A549 (cell line): ENCODE data around the gene LEO1. TPM values are rescaled to one million over a fixed set of nuclear protein-coding genes. Genes with fewer than 3 reads are reported as not detected.

Experiments
- ATAC-seq, 2 experiments: fragments of 200-7000 bp in 1 of 2; fragments of >200 bp in 1 of 2; cut with Nextera tagmentation in 1 of 2; cut with Tn5 transposase in 1 of 2; 3 replicates each; pipeline versions ENCODE4 v1.8.0 to v1.9.1; 2018 to 2020; ENCODE audit warnings: mild to moderate bottlenecking in 1 of 2, moderate library complexity in 1 of 2
- CTCF ChIA-PET: fragments of 300-600 bp; sonication (Branson Sonifier 250); formaldehyde crosslinking; extraction: SDS; loops from one replicate; lab custom pipeline; 2021; ENCODE audit warnings: antibody characterized with exemption, inconsistent platforms; lab: Yijun Ruan, JAX
- POLR2A ChIA-PET: fragments of 350-600 bp; formaldehyde crosslinking; extraction: SDS; loops from one replicate; lab custom pipeline; 2021; ENCODE audit warnings: antibody characterized with exemption, inconsistent platforms; lab: Yijun Ruan, JAX
- DNase-seq, 2 experiments: peaks; one replicate each; pipeline versions ENCODE4 v3.0.0 to v3.0.0-alpha.2; 2011 to 2016; ENCODE audit warnings: low read depth in 1 of 2, low spot score in 1 of 2
- FAIRE-seq: peaks from 2 replicates; lab custom pipeline; 2011; peaks lifted over from hg19 to GRCh38; lab: Jason Lieb, UNC
- H3K27ac ChIP-seq, 2 experiments: fragments of >200 bp; sonication (Bioruptor Twin); formaldehyde crosslinking; 3 replicates each; pipeline ENCODE4 v1.5.1; 2016 to 2017
- H3K4me1 ChIP-seq: fragments of >200 bp; sonication (Bioruptor Twin); formaldehyde crosslinking; 3 replicates; pipeline ENCODE4 v1.6.1; 2016
- H3K4me2 ChIP-seq: fragments of >200 bp; sonication (Bioruptor Twin); formaldehyde crosslinking; 3 replicates; pipeline ENCODE4 v1.6.1; 2016
- H3K4me3 ChIP-seq: fragments of >200 bp; sonication (Bioruptor Twin); formaldehyde crosslinking; 3 replicates; pipeline ENCODE4 v1.5.1; 2016
- H3K9me3 ChIP-seq: fragments of >200 bp; sonication (Bioruptor Twin); formaldehyde crosslinking; 3 replicates; pipeline ENCODE4 v1.6.1; 2016
- CBX2 ChIP-seq: fragments of 200-600 bp; sonication (generic); IDR thresholded peaks from 2 replicates; pipeline ENCODE4 v1.6.1; 2016; ENCODE audit warnings: low read depth, mild to moderate bottlenecking, borderline replicate concordance
- CBX8 ChIP-seq: fragments of 200-600 bp; sonication (generic); IDR thresholded peaks from 2 replicates; pipeline ENCODE4 v1.6.1; 2016
- CHD4 ChIP-seq: fragments of 200-600 bp; sonication (generic); IDR thresholded peaks from 2 replicates; pipeline ENCODE4 v1.6.1; 2016; ENCODE audit warnings: antibody characterized with exemption, mild to moderate bottlenecking, borderline replicate concordance
- CTCF ChIP-seq: fragments of >200 bp; sonication (Bioruptor Twin); formaldehyde crosslinking; IDR thresholded peaks from 3 replicates; pipeline ENCODE4 v1.5.1; 2016
- E2F6 ChIP-seq: IDR thresholded peaks from 2 replicates; pipeline ENCODE4 v1.6.1; 2012; ENCODE audit warnings: low read depth, borderline replicate concordance
- EHF ChIP-seq: fragments of 250-450 bp; sonication (Bioruptor Pico); IDR thresholded peaks from 2 replicates; pipeline ENCODE4 v1.5.0; 2020; ENCODE audit warnings: mild to moderate bottlenecking
- ESRRA ChIP-seq: fragments of 150-350 bp; IDR thresholded peaks from 2 replicates; pipeline ENCODE4 v1.6.1; 2014; ENCODE audit warnings: mild to moderate bottlenecking, low read length, borderline replicate concordance
- FOSB ChIP-seq: fragments of 250-450 bp; sonication (Bioruptor Pico); IDR thresholded peaks from 2 replicates; pipeline ENCODE4 v1.5.0; 2020; ENCODE audit warnings: mild to moderate bottlenecking, moderate library complexity
- FOXS1 ChIP-seq: fragments of 250-450 bp; sonication (Bioruptor Pico); IDR thresholded peaks from 2 replicates; pipeline ENCODE4 v1.5.0; 2020; ENCODE audit warnings: mild to moderate bottlenecking, moderate library complexity
- HDAC2 ChIP-seq: fragments of 200-600 bp; sonication (generic); IDR thresholded peaks from 2 replicates; pipeline ENCODE4 v1.6.1; 2016
- HMGXB4 ChIP-seq: fragments of 250-450 bp; sonication (Bioruptor Pico); IDR thresholded peaks from 2 replicates; pipeline ENCODE4 v1.5.0; 2021; ENCODE audit warnings: mild to moderate bottlenecking, moderate library complexity, borderline replicate concordance
- HOXA7 ChIP-seq: fragments of 250-450 bp; sonication (Bioruptor Pico); IDR thresholded peaks from 2 replicates; pipeline ENCODE4 v1.5.0; 2020; ENCODE audit warnings: mild to moderate bottlenecking, moderate library complexity
- HOXB13 ChIP-seq: fragments of 250-450 bp; sonication (Bioruptor Pico); IDR thresholded peaks from 2 replicates; pipeline ENCODE4 v1.5.0; 2020; ENCODE audit warnings: low read depth, mild to moderate bottlenecking, moderate library complexity
- KDM1A ChIP-seq: fragments of 200-600 bp; sonication (generic); IDR thresholded peaks from 2 replicates; pipeline ENCODE4 v1.6.1; 2016; ENCODE audit warnings: low read depth, mild to moderate bottlenecking
- KDM5A ChIP-seq: fragments of 200-600 bp; sonication (generic); IDR thresholded peaks from 2 replicates; pipeline ENCODE4 v1.6.1; 2016; ENCODE audit warnings: antibody characterized with exemption, mild to moderate bottlenecking
- MAFK ChIP-seq: fragments of 450-650 bp; IDR thresholded peaks from 2 replicates; pipeline ENCODE4 v1.6.1; 2014; ENCODE audit not compliant: partially characterized antibody
- MAZ ChIP-seq: fragments of 150-350 bp; IDR thresholded peaks from 2 replicates; pipeline ENCODE4 v1.6.1; 2014; ENCODE audit warnings: antibody characterized with exemption, low read depth, low read length, borderline replicate concordance
- NFE2L2 ChIP-seq: fragments of 150-350 bp; conservative IDR thresholded peaks from 2 replicates; pipeline ENCODE4 v1.6.1; 2014; ENCODE audit warnings: low read length
- NPAS2 ChIP-seq: fragments of 250-450 bp; sonication (Bioruptor Pico); IDR thresholded peaks from 2 replicates; pipeline ENCODE4 v1.8.0; 2022; ENCODE audit warnings: mild to moderate bottlenecking, moderate library complexity, borderline replicate concordance
- NR3C1 ChIP-seq: fragments of >200 bp; sonication (Bioruptor Twin); formaldehyde crosslinking; IDR thresholded peaks from 3 replicates; pipeline ENCODE4 v1.6.1; 2017
- PBX3 ChIP-seq: IDR thresholded peaks from 2 replicates; pipeline ENCODE4 v1.6.1; 2012
- POLR2AphosphoS2 ChIP-seq: conservative IDR thresholded peaks from 2 replicates; pipeline ENCODE4 v1.6.1; 2012; ENCODE audit warnings: low read length, improper control_type of control experiment, inconsistent platforms
- RCOR1 ChIP-seq: fragments of 150-350 bp; IDR thresholded peaks from 2 replicates; pipeline ENCODE4 v1.6.1; 2014; ENCODE audit warnings: antibody characterized with exemption, low read length, low read depth
- REST ChIP-seq: fragments of 200-600 bp; sonication (generic); IDR thresholded peaks from 2 replicates; pipeline ENCODE4 v1.6.1; 2016; ENCODE audit warnings: antibody characterized with exemption, mild to moderate bottlenecking, moderate library complexity
- RFX5 ChIP-seq: fragments of 450-650 bp; IDR thresholded peaks from 2 replicates; pipeline ENCODE4 v1.7.1; 2014; ENCODE audit warnings: antibody characterized with exemption, mild to moderate bottlenecking, moderate library complexity
- RNF2 ChIP-seq: fragments of 200-600 bp; sonication (generic); IDR thresholded peaks from 2 replicates; pipeline ENCODE4 v1.6.1; 2016; ENCODE audit warnings: low read depth, mild to moderate bottlenecking, antibody characterized with exemption, moderate library complexity, borderline replicate concordance
- SMC3 ChIP-seq: fragments of >200 bp; sonication (Bioruptor Twin); formaldehyde crosslinking; IDR thresholded peaks from 3 replicates; pipeline ENCODE4 v1.6.1; 2018; ENCODE audit warnings: inconsistent platforms
- TP53 ChIP-seq: fragments of 250-450 bp; sonication (Bioruptor Pico); IDR thresholded peaks from 2 replicates; pipeline ENCODE4 v1.5.0; 2021; ENCODE audit warnings: mild to moderate bottlenecking, moderate library complexity
- ZC3H11A ChIP-seq: fragments of 450-650 bp; IDR thresholded peaks from 2 replicates; pipeline ENCODE4 v1.6.1; 2014; ENCODE audit warnings: antibody characterized with exemption, mild to moderate bottlenecking
- WGBS: methylation state at CpG from one replicate; pipeline ENCODE4 v1.1.6; 2017; ENCODE audit errors: missing lambda C conversion rate; 5-methylcytosine and 5-hydroxymethylcytosine counted together
- polyA plus RNA-seq, 4 experiments: library from polyadenylated mRNA; depleted of rRNA in 3 of 4; stranded (reverse); fragments of >200 nt; fragmentation: RNase III in 1 of 4; extraction: RNeasy Plus Mini Kit Qiagen cat#74134 plus additional on column Dnase treatment in 1 of 4; gene quantifications; 2 replicates in 3 of 4; 3 replicates in 1 of 4; pipeline ENCODE4 v1.2.3, GENCODE V29; 2011 to 2017

LEO1 gene
- polyA plus RNA-seq, 2 of the 4 experiments (the other 2 are of a cell fraction), result 22.3 to 60.3 TPM

- WGBS, result 95% methylated on average over 4 of the region's 4 CpGs
- DNase-seq (no peak), ATAC-seq (no peak), FAIRE-seq (no peak)
- Histone ChIP-seq H3K4me1 (peaks cover 13% of the 10 kb centered on the region), H3K4me3 (no peak overlapping the region), H3K9me3 (no peaks in the 10 kb centered on the region), H3K4me2 (no peak overlapping the region), H3K27ac (no peak overlapping the region)
- ChIA-PET POLR2A (no interaction called here), CTCF (interaction anchor here (1.5 to 2.6 kb wide), 2 partner anchors 11 to 173 kb away, joined by 4 to 10 read pairs; no protein-coding TSS in a partner anchor)
- no peak for TF ChIP-seq TP53 (CRISPR knock-in tag)
- no peak for TF ChIP-seq RCOR1
- no peak for TF ChIP-seq ZC3H11A
- no peak for TF ChIP-seq CBX8
- no peak for TF ChIP-seq RFX5
- no peak for TF ChIP-seq SMC3
- no peak for TF ChIP-seq ESRRA
- no peak for TF ChIP-seq MAFK
- TF ChIP-seq RNF2, result no peak
- no peak for TF ChIP-seq CHD4
- no peak for TF ChIP-seq FOSB (CRISPR knock-in tag)
- no peak for TF ChIP-seq NR3C1
- no peak for TF ChIP-seq HOXB13 (CRISPR knock-in tag)
- no peak for TF ChIP-seq NPAS2 (CRISPR knock-in tag)
- no peak for TF ChIP-seq E2F6
Observed at GRCh38 chr15:51966192-51966591, 5.4 kb downstream of the LEO1 start.

- Histone ChIP-seq H3K27ac (no peak overlapping the region), H3K9me3 (no peaks in the 10 kb centered on the region), H3K4me2 (no peak overlapping the region), H3K4me1 (peaks cover 13% of the 10 kb centered on the region), H3K4me3 (no peak overlapping the region)
- ChIA-PET CTCF (interaction anchor here (1.5 to 2.6 kb wide), 2 partner anchors 10 to 173 kb away, joined by 4 to 10 read pairs; no protein-coding TSS in a partner anchor), POLR2A (no interaction called here)
- DNase-seq (no peak), FAIRE-seq (no peak), ATAC-seq (no peak)
- WGBS, result 97% methylated on average over 4 of the region's 4 CpGs
- TF ChIP-seq PBX3, result no peak
- TF ChIP-seq CTCF, result no peak
- no peak for TF ChIP-seq RFX5
- no peak for TF ChIP-seq NFE2L2
- no peak for TF ChIP-seq KDM5A
- no peak for TF ChIP-seq MAZ
- no peak for TF ChIP-seq NR3C1
- TF ChIP-seq EHF, result no peak
- TF ChIP-seq HOXA7 (CRISPR knock-in tag), result no peak
- TF ChIP-seq HOXB13 (CRISPR knock-in tag), result no peak
- TF ChIP-seq HMGXB4, result no peak
- no peak for TF ChIP-seq KDM1A
- TF ChIP-seq NPAS2 (CRISPR knock-in tag), result no peak
- TF ChIP-seq FOXS1 (CRISPR knock-in tag), result no peak
- no peak for TF ChIP-seq POLR2AphosphoS2
- TF ChIP-seq HDAC2, result no peak
- TF ChIP-seq TP53 (CRISPR knock-in tag), result no peak
- TF ChIP-seq CBX2, result no peak
- no peak for TF ChIP-seq REST
Observed at GRCh38 chr15:51965691-51966090, 5.9 kb downstream of the LEO1 start.
